ENCODE measurements around the gene MEP1A. TPM values are rescaled to one million over a fixed set of nuclear protein-coding genes. Genes with fewer than 3 reads are reported as not detected.
A peak's percentile ranks its signal among the peaks of the same experiment; 100 is the strongest.
"Not testable (repeated sequence)": the region's sequence is repeated elsewhere in the genome, so short reads cannot be mapped to it uniquely, and the experiment has no call there.

The MEP1A gene
- total RNA-seq, 4 donors from 2014 or later: 16.5 to 2,426 (median 830) TPM

GRCh38 chr6:46772016-46772415 lies 21.2 kb upstream of the MEP1A start:
- H3K27me3 ChIP-seq: no peaks in the 10 kb centered on the region
- no peak for DNase-seq
- no peaks in the 10 kb centered on the region for H3K4me1 ChIP-seq
- no peaks in the 10 kb centered on the region for H3K9me3 ChIP-seq
- H3K4me3 ChIP-seq: no peak overlapping the region
- TF ChIP-seq POLR2A (IDR thresholded peaks at IDR 0.05) (no peak), CTCF (IDR thresholded peaks at IDR 0.05) (no peak)
- no peaks in the 10 kb centered on the region for H3K36me3 ChIP-seq
- H3K27ac ChIP-seq: peak overlapping the region in 1 of 4 donors; percentile 46

GRCh38 chr6:46772762-46773161 lies 20.4 kb upstream of the MEP1A start:
- Histone ChIP-seq H3K4me1 (no peaks in the 10 kb centered on the region), H3K4me3 (no peak overlapping the region), H3K27me3 (no peaks in the 10 kb centered on the region), H3K36me3 (no peaks in the 10 kb centered on the region), H3K9me3 (no peaks in the 10 kb centered on the region), H3K27ac (peak overlapping the region in 1 of 4 donors; percentile 8)
- TF ChIP-seq CTCF (IDR thresholded peaks at IDR 0.05) (no peak), POLR2A (IDR thresholded peaks at IDR 0.05) (no peak)
- peak in 2 of 3 donors; percentile 16 to 55 for DNase-seq

DNA sequence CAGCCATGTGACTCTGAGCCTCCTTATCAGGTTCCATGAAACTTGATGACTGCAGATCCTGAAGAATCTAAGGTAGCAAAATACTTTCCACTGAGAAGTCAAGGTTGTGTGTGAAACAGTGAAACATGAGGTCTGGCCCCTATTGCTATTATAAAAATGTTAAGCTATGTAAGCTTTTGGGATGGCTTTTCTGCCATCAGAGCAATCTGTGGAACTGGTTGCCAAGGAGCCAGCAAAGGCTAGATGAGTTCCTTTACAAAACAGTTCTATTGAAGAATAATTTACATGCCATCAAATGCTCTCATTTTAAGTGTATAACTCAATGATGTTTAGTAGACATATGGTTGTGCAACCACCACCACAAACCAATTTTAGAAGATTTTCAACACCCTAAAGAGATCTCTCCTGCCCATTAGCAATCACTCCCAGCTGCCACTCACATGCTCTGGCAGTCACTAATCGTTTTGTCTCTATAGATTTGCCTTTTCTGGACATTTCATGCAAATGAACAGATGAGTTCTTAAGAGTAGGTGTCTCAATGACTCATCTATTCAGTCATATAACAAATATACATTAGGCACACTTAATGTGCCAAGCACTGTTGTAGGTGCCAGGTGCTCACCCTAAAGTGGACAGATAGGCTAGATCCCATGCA lies 19.9 kb upstream of the MEP1A start:
- H3K4me1 ChIP-seq: no peaks in the 10 kb centered on the region
- H3K27ac ChIP-seq: peak overlapping the region in 1 of 4 donors; percentile 8
- no peaks in the 10 kb centered on the region for H3K36me3 ChIP-seq
- no peaks in the 10 kb centered on the region for H3K27me3 ChIP-seq
- no peaks in the 10 kb centered on the region for H3K9me3 ChIP-seq
- H3K4me3 ChIP-seq: no peak overlapping the region
- DNase-seq: no peak
- TF ChIP-seq CTCF (IDR thresholded peaks at IDR 0.05): no peak
- TF ChIP-seq POLR2A (IDR thresholded peaks at IDR 0.05): no peak

DNA sequence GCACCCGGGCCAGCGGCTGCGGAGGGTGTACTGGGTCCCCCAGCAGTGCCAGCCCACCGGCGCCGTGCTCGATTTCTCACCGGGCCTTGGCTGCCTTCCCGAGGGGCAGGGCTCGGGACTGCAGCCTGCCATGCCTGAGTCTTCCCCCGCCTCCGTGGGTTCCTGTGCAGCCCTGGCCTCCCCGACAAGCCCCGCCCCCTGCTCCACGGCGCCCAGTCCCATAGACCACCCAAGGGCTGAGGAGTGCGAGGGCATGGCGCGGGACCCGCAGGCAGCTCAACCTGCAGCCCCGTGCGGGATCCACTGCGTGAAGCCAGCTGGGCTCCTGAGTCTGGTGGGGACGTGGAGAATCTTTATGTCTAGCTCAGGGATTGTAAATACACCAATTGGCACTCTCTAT lies 18.5 kb upstream of the MEP1A start:
- not testable (repeated sequence) for H3K27me3 ChIP-seq, H3K36me3 ChIP-seq, H3K4me1 ChIP-seq, DNase-seq, H3K27ac ChIP-seq, H3K4me3 ChIP-seq, H3K9me3 ChIP-seq

- H3K4me3 ChIP-seq: no peak overlapping the region
- no peaks in the 10 kb centered on the region for H3K36me3 ChIP-seq
- no peak for DNase-seq
- H3K27ac ChIP-seq: no peak overlapping the region
- no peaks in the 10 kb centered on the region for H3K27me3 ChIP-seq
- H3K4me1 ChIP-seq: no peaks in the 10 kb centered on the region
- no peaks in the 10 kb centered on the region for H3K9me3 ChIP-seq
- no peak for TF ChIP-seq CTCF (IDR thresholded peaks at IDR 0.05)
- TF ChIP-seq POLR2A (IDR thresholded peaks at IDR 0.05): no peak
Measured at GRCh38 chr6:46776070-46776712, 17.0 kb upstream of the MEP1A start.

GRCh38 chr6:46777476-46778346 lies 15.5 kb upstream of the MEP1A start:
- Histone ChIP-seq H3K9me3 (no peaks in the 10 kb centered on the region), H3K4me3 (no peak overlapping the region), H3K36me3 (no peaks in the 10 kb centered on the region), H3K4me1 (no peaks in the 10 kb centered on the region), H3K27ac (no peak overlapping the region), H3K27me3 (no peaks in the 10 kb centered on the region)
- no peak for TF ChIP-seq CTCF (IDR thresholded peaks at IDR 0.05)
- TF ChIP-seq POLR2A (IDR thresholded peaks at IDR 0.05): no peak
- DNase-seq: no peak
